ENCODE data around the gene FAT4. TPM values are rescaled to one million over a fixed set of nuclear protein-coding genes. Genes with fewer than 3 reads are reported as not detected.

Gene FAT4
- polyA plus RNA-seq, 1 donor, result 35.3 TPM

DNA sequence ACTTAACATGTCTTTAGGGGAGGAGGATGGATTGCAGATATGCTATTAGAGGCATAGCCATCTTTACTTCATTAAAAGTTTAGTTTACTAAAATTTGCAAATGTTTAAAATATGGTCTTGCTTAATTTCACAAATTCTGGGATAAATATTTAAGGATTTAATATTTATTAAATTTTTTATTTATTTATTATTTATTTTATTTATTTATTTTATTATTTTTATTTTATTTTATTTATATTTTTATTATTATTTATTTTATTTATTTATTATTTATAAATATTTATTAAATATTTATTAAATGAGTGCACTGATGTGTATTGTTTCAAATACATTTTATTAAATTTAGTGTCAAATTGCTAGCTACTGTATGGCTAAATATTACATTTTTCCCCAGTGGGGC, 46.0 kb downstream of the FAT4 start:
- no peak for DNase-seq
